ENCODE data around the gene TRUB2.
"Not testable (repeated sequence)": the region's sequence is repeated elsewhere in the genome, so short reads cannot be mapped to it uniquely, and the experiment has no call there.

Gene TRUB2

GRCh38 chr9:128341435-128341849, 19.2 kb upstream of the TRUB2 start:
- DNase-seq (ENCODE audit: extremely low read depth in 1 of 2, low read depth in 1 of 2) = peak in 1 of 2 donors; percentile 42

- no peak for DNase-seq (ENCODE audit: extremely low read depth in 1 of 2, low read depth in 1 of 2)
Measured at GRCh38 chr9:128340691-128341434, 18.6 kb upstream of the TRUB2 start.

- peak; percentile 26 to 67 for DNase-seq (ENCODE audit: extremely low read depth in 1 of 2, low read depth in 1 of 2)
Measured at GRCh38 chr9:128339761-128340690, 17.8 kb upstream of the TRUB2 start, which contains the start of gene SLC27A4. SLC27A4 (plus strand) TSS chr9:128340527; CDS start chr9:128343133, 2,606 bp downstream.

- DNase-seq (ENCODE audit: extremely low read depth in 1 of 2, low read depth in 1 of 2) = not testable (repeated sequence)
Measured at GRCh38 chr9:128338852-128339614, 16.8 kb upstream of the TRUB2 start.

- no peak for DNase-seq (ENCODE audit: extremely low read depth in 1 of 2, low read depth in 1 of 2)
Measured at GRCh38 chr9:128337936-128338335, 15.7 kb upstream of the TRUB2 start.

- DNase-seq (ENCODE audit: extremely low read depth in 1 of 2, low read depth in 1 of 2) = no peak
Measured at GRCh38 chr9:128335914-128336313, 13.7 kb upstream of the TRUB2 start.

GRCh38 chr9:128335161-128335560, 12.9 kb upstream of the TRUB2 start:
- no peak for DNase-seq (ENCODE audit: extremely low read depth in 1 of 2, low read depth in 1 of 2)

GRCh38 chr9:128333451-128333869, 11.2 kb upstream of the TRUB2 start:
- no peak for DNase-seq (ENCODE audit: extremely low read depth in 1 of 2, low read depth in 1 of 2)

GRCh38 chr9:128325629-128326028, 3.4 kb upstream of the TRUB2 start:
- no peak for DNase-seq (ENCODE audit: extremely low read depth in 1 of 2, low read depth in 1 of 2)

GRCh38 chr9:128324401-128324800, 2.2 kb upstream of the TRUB2 start:
- no peak for DNase-seq (ENCODE audit: extremely low read depth in 1 of 2, low read depth in 1 of 2)

GRCh38 chr9:128323791-128324190, 1.5 kb upstream of the TRUB2 start:
- no peak for DNase-seq (ENCODE audit: extremely low read depth in 1 of 2, low read depth in 1 of 2)

GRCh38 chr9:128323212-128323730, 1.0 kb upstream of the TRUB2 start:
- DNase-seq (ENCODE audit: extremely low read depth in 1 of 2, low read depth in 1 of 2) = no peak

- DNase-seq (ENCODE audit: extremely low read depth in 1 of 2, low read depth in 1 of 2) = no peak
Measured at GRCh38 chr9:128321879-128322403, 306 bp downstream of the TRUB2 start.

- DNase-seq (ENCODE audit: extremely low read depth in 1 of 2, low read depth in 1 of 2) = no peak
Measured at GRCh38 chr9:128321343-128321742, 904 bp downstream of the TRUB2 start.

GRCh38 chr9:128317629-128318028, 4.6 kb downstream of the TRUB2 start:
- no peak for DNase-seq (ENCODE audit: extremely low read depth in 1 of 2, low read depth in 1 of 2)

- no peak for DNase-seq (ENCODE audit: extremely low read depth in 1 of 2, low read depth in 1 of 2)
Measured at GRCh38 chr9:128316421-128316820, 5.8 kb downstream of the TRUB2 start.

- no peak for DNase-seq (ENCODE audit: extremely low read depth in 1 of 2, low read depth in 1 of 2)
Measured at GRCh38 chr9:128314697-128315096, 7.5 kb downstream of the TRUB2 start.

- no peak for DNase-seq (ENCODE audit: extremely low read depth in 1 of 2, low read depth in 1 of 2)
Measured at GRCh38 chr9:128310461-128310860, 11.8 kb downstream of the TRUB2 start.

- DNase-seq (ENCODE audit: extremely low read depth in 1 of 2, low read depth in 1 of 2) = no peak
Measured at GRCh38 chr9:128309551-128309950, 12.7 kb downstream of the TRUB2 start.

GRCh38 chr9:128304971-128305288, 17.3 kb downstream of the TRUB2 start:
- DNase-seq (ENCODE audit: extremely low read depth in 1 of 2, low read depth in 1 of 2) = no peak

Data from activated CD8-positive, alpha-beta memory T cell treated with anti-CD3 and anti-CD28 coated beads for 1 hour (primary cell).